Activated T-cell treated with anti-CD3 and anti-CD28 coated beads, Interleukin-2, amount 50 U/mL, for 1 hour (primary cell): ENCODE measurements around the gene TMEM144.
"Not testable (repeated sequence)": the region's sequence is repeated elsewhere in the genome, so short reads cannot be mapped to it uniquely, and the experiment has no call there.

Source experiments
- DNase-seq: peaks from one replicate; pipeline ENCODE4 v3.0.0-alpha.2; 2020

TMEM144 gene

GRCh38 chr4:158239196-158239595 lies 28.9 kb downstream of the TMEM144 start:
- no peak for DNase-seq

GRCh38 chr4:158243071-158243470 lies 32.8 kb downstream of the TMEM144 start:
- no peak for DNase-seq

GRCh38 chr4:158250321-158250720 lies 40.0 kb downstream of the TMEM144 start:
- no peak for DNase-seq

GRCh38 chr4:158253350-158253980 lies 43.2 kb downstream of the TMEM144 start:
- DNase-seq, result no peak

GRCh38 chr4:158254292-158254691 lies 44.0 kb downstream of the TMEM144 start:
- DNase-seq, result no peak

GRCh38 chr4:158255727-158256324 lies 45.5 kb downstream of the TMEM144 start:
- no peak for DNase-seq

- no peak for DNase-seq
Measured at GRCh38 chr4:158259955-158260575, 49.8 kb downstream of the TMEM144 start.

GRCh38 chr4:158261480-158261879 lies 51.2 kb downstream of the TMEM144 start:
- no peak for DNase-seq

GRCh38 chr4:158268553-158268952 lies 58.3 kb downstream of the TMEM144 start:
- no peak for DNase-seq

- DNase-seq, result no peak
Measured at GRCh38 chr4:158274636-158275035, 64.3 kb downstream of the TMEM144 start.

GRCh38 chr4:158277558-158277957 lies 67.3 kb downstream of the TMEM144 start:
- DNase-seq, result no peak

- DNase-seq, result not testable (repeated sequence)
Measured at GRCh38 chr4:158279052-158279451, 68.8 kb downstream of the TMEM144 start.

- DNase-seq, result no peak
Measured at GRCh38 chr4:158280856-158281255, 70.6 kb downstream of the TMEM144 start.

- DNase-seq, result no peak
Measured at GRCh38 chr4:158282252-158282651, 72.0 kb downstream of the TMEM144 start.

- DNase-seq, result no peak
Measured at GRCh38 chr4:158285429-158286216, 75.3 kb downstream of the TMEM144 start.

- DNase-seq, result no peak
Measured at GRCh38 chr4:158290912-158291311, 80.6 kb downstream of the TMEM144 start.

GRCh38 chr4:158291334-158292055 lies 81.2 kb downstream of the TMEM144 start:
- DNase-seq, result no peak

- DNase-seq, result no peak
Measured at GRCh38 chr4:158292156-158292555, 81.9 kb downstream of the TMEM144 start.

GRCh38 chr4:158295053-158295452 lies 84.8 kb downstream of the TMEM144 start:
- DNase-seq, result no peak

GRCh38 chr4:158297866-158298265 lies 87.6 kb downstream of the TMEM144 start:
- DNase-seq, result no peak

- DNase-seq, result no peak
Measured at GRCh38 chr4:158299459-158300007, 89.2 kb downstream of the TMEM144 start.

- no peak for DNase-seq
Measured at GRCh38 chr4:158300012-158300411, 89.7 kb downstream of the TMEM144 start.
